Tibial nerve (tissue), 4 donors: ENCODE measurements around the gene TSPYL1. TPM values are rescaled to one million over a fixed set of nuclear protein-coding genes. Genes with fewer than 3 reads are reported as not detected.

ENCODE experiments used
- DNase-seq, 2 donors: peaks; one replicate each; pipeline ENCODE4 v3.0.0-alpha.2; 2019; ENCODE audit warnings: low spot score in 2 of 2
- H3K27ac ChIP-seq, 4 donors: fragments of 200-600 bp; sonication (generic) in 3 of 4; one replicate each; pipeline ENCODE4 v1.5.1; 2017 to 2019; ENCODE audit warnings: mild to moderate bottlenecking in 1 of 4
- H3K27me3 ChIP-seq, 2 donors: fragments of 200-600 bp; sonication (generic) in 1 of 2; one replicate each; pipeline versions ENCODE4 v1.5.1 to v1.6.0; 2017 to 2019
- H3K36me3 ChIP-seq, 3 donors: fragments of 200-600 bp; sonication (generic); one replicate each; pipeline ENCODE4 v1.5.1; 2018 to 2019
- H3K4me1 ChIP-seq, 4 donors: fragments of 200-600 bp; sonication (generic) in 3 of 4; one replicate each; pipeline ENCODE4 v1.5.1; 2017 to 2019
- H3K4me3 ChIP-seq, 4 donors: fragments of 200-600 bp; sonication (generic) in 3 of 4; one replicate each; pipeline ENCODE4 v1.5.1; 2017 to 2019; ENCODE audit warnings: mild to moderate bottlenecking in 1 of 4, moderate library complexity in 1 of 4
- H3K9me3 ChIP-seq, 4 donors: fragments of 200-600 bp; sonication (generic) in 3 of 4; one replicate each; pipeline ENCODE4 v1.5.1; 2017 to 2019
- CTCF ChIP-seq, 5 experiments: fragments of 200-600 bp in 3 of 5; fragments of 450-650 bp in 2 of 5; sonication (generic) in 3 of 5; IDR thresholded peaks; one replicate each; pipeline ENCODE4 v1.5.1; 2016 to 2019; ENCODE audit warnings: antibody characterized with exemption in 5 of 5, mild to moderate bottlenecking in 3 of 5, moderate library complexity in 2 of 5
- EP300 ChIP-seq, 2 donors: sonication (generic); formaldehyde crosslinking; IDR thresholded peaks; one replicate each; pipeline ENCODE4 v1.6.1; 2017; ENCODE audit warnings: antibody characterized with exemption in 2 of 2, mild to moderate bottlenecking in 1 of 2
- POLR2A ChIP-seq, 2 donors: fragments of 450-650 bp; IDR thresholded peaks; one replicate each; pipeline ENCODE4 v1.6.1; 2017; ENCODE audit warnings: antibody characterized with exemption in 2 of 2, mild to moderate bottlenecking in 2 of 2, moderate library complexity in 2 of 2
- WGBS, 2 donors: methylation state at CpG; one replicate each; pipeline ENCODE4 v1.1.5; 2018; 5-methylcytosine and 5-hydroxymethylcytosine counted together
- total RNA-seq, 4 donors: library from RNA; depleted of rRNA; stranded (reverse); fragments of >200 nt; gene quantifications; one replicate each; pipeline ENCODE4 v1.1.0, GENCODE V29; 2016

TSPYL1 gene
- total RNA-seq, 4 donors from 2014 or later: 39.8 to 53.6 (median 43.3) TPM

GRCh38 chr6:116277124-116277523 is 2.6 kb downstream of the TSPYL1 start:
- H3K9me3 ChIP-seq: no peaks in the 10 kb centered on the region
- 13 to 19% methylated on average over 3 of the region's 3 CpGs for WGBS, 2 donors
- no peak for TF ChIP-seq CTCF (IDR thresholded peaks at IDR 0.05)
- TF ChIP-seq POLR2A (IDR thresholded peaks at IDR 0.05): no peak
- TF ChIP-seq EP300 (IDR thresholded peaks at IDR 0.05): no peak

GRCh38 chr6:116271149-116271708 is 8.5 kb downstream of the TSPYL1 start:
- Histone ChIP-seq H3K27ac (no peak overlapping the region), H3K4me1 (peaks cover 0 to 30% (median 11%) of the 10 kb centered on the region in 4 donors), H3K9me3 (no peaks in the 10 kb centered on the region), H3K27me3 (no peaks in the 10 kb centered on the region), H3K4me3 (no peak overlapping the region), H3K36me3 (peaks cover 0 to 26% (median 0%) of the 10 kb centered on the region in 3 donors)
- WGBS, 2 donors: 29 to 61% methylated on average over 2 of the region's 2 CpGs
- no peak for DNase-seq
- no peak for TF ChIP-seq EP300 (IDR thresholded peaks at IDR 0.05)
- no peak for TF ChIP-seq CTCF (IDR thresholded peaks at IDR 0.05)
- no peak for TF ChIP-seq POLR2A (IDR thresholded peaks at IDR 0.05)

More at GRCh38 chr6:116277124-116277523, 2.6 kb downstream of the TSPYL1 start:
- peak overlapping the region in 3 of 4 donors; percentile 31 to 97 (median 58) for H3K4me3 ChIP-seq
- peaks cover 0 to 34% (median 0%) of the 10 kb centered on the region in 3 donors for H3K36me3 ChIP-seq
- DNase-seq: no peak
- H3K27ac ChIP-seq: peak overlapping the region in 3 of 4 donors; percentile 4 to 98 (median 51)
- H3K4me1 ChIP-seq: peaks cover 0 to 68% (median 36%) of the 10 kb centered on the region in 4 donors
- H3K27me3 ChIP-seq: no peaks in the 10 kb centered on the region

GRCh38 chr6:116268589-116269293 is 11.0 kb downstream of the TSPYL1 start:
- Histone ChIP-seq H3K27me3 (no peaks in the 10 kb centered on the region), H3K9me3 (no peaks in the 10 kb centered on the region), H3K4me3 (no peak overlapping the region), H3K27ac (no peak overlapping the region), H3K4me1 (peaks cover 0 to 15% (median 0%) of the 10 kb centered on the region in 4 donors), H3K36me3 (peaks cover 0 to 20% (median 0%) of the 10 kb centered on the region in 3 donors)
- DNase-seq: no peak
- WGBS, 2 donors: 30 to 32% methylated on average over 3 of the region's 3 CpGs
- TF ChIP-seq POLR2A (IDR thresholded peaks at IDR 0.05): no peak
- TF ChIP-seq CTCF (IDR thresholded peaks at IDR 0.05): peak; percentile 66 to 82 (median 77)

- no peaks in the 10 kb centered on the region for H3K9me3 ChIP-seq
- H3K27me3 ChIP-seq: no peaks in the 10 kb centered on the region
- no peak for DNase-seq
- WGBS, 2 donors: 50 to 53% methylated on average over 3 of the region's 3 CpGs
- H3K4me1 ChIP-seq: peaks cover 0 to 12% (median 0%) of the 10 kb centered on the region in 4 donors
- H3K27ac ChIP-seq: no peak overlapping the region
- no peak overlapping the region for H3K4me3 ChIP-seq
- peaks cover 0 to 19% (median 0%) of the 10 kb centered on the region in 3 donors for H3K36me3 ChIP-seq
- TF ChIP-seq EP300 (IDR thresholded peaks at IDR 0.05) (no peak), CTCF (IDR thresholded peaks at IDR 0.05) (no peak), POLR2A (IDR thresholded peaks at IDR 0.05) (no peak)
Measured at GRCh38 chr6:116267836-116268588, 11.7 kb downstream of the TSPYL1 start.
